HepG2 (cell line): ENCODE data around the gene EIF1AD. TPM values are rescaled to one million over a fixed set of nuclear protein-coding genes. Genes with fewer than 3 reads are reported as not detected.

ENCODE experiments used
- AKNA ChIP-seq: sonication (generic); formaldehyde crosslinking; IDR thresholded peaks from 2 replicates; pipeline ENCODE4 v1.4.0; 2020; ENCODE audit warnings: missing genetic modification reagents, borderline replicate concordance
- ARNT2 ChIP-seq: sonication (generic); formaldehyde crosslinking; IDR thresholded peaks from 2 replicates; pipeline ENCODE4 v1.8.0; 2022; ENCODE audit warnings: mild to moderate bottlenecking, low read depth, missing genetic modification reagents, moderate library complexity
- CBFB ChIP-seq: sonication (generic); formaldehyde crosslinking; IDR thresholded peaks from 2 replicates; pipeline ENCODE4 v1.4.0; 2020; ENCODE audit warnings: missing genetic modification reagents
- EP300 ChIP-seq, 3 experiments: sonication (generic) in 1 of 3; formaldehyde crosslinking in 1 of 3; IDR thresholded peaks; 2 replicates each; pipeline versions ENCODE4 v1.5.1 to v1.6.1; 2011 to 2020; ENCODE audit warnings: low read depth in 2 of 3, low read length in 2 of 3, borderline replicate concordance in 1 of 3, improper control_type of control experiment in 1 of 3, mild to moderate bottlenecking in 1 of 3, missing genetic modification reagents in 1 of 3, moderate library complexity in 1 of 3
- KMT2A ChIP-seq: sonication (generic); formaldehyde crosslinking; IDR thresholded peaks from 2 replicates; pipeline ENCODE4 v1.4.0; 2020; ENCODE audit warnings: missing genetic modification reagents
- MXI1 ChIP-seq: IDR thresholded peaks from 3 replicates; pipeline ENCODE4 v1.6.1; 2012; ENCODE audit warnings: low read depth, low read length, inconsistent platforms, borderline replicate concordance
- MYPOP ChIP-seq: sonication (generic); formaldehyde crosslinking; IDR thresholded peaks from 2 replicates; pipeline ENCODE4 v1.8.1; 2023; ENCODE audit warnings: mild to moderate bottlenecking, moderate library complexity, missing genetic modification reagents
- NFRKB ChIP-seq: fragments of 450-650 bp; IDR thresholded peaks from 2 replicates; pipeline ENCODE4 v1.6.1; 2017
- PHF20 ChIP-seq: sonication (generic); formaldehyde crosslinking; IDR thresholded peaks from 2 replicates; pipeline ENCODE4 v1.5.0; 2020; ENCODE audit warnings: mild to moderate bottlenecking, missing genetic modification reagents
- SNAPC5 ChIP-seq: sonication (generic); formaldehyde crosslinking; IDR thresholded peaks from 2 replicates; pipeline ENCODE4 v1.8.1; 2023; ENCODE audit warnings: mild to moderate bottlenecking, missing genetic modification reagents, borderline replicate concordance
- TARDBP ChIP-seq: sonication (generic); formaldehyde crosslinking; IDR thresholded peaks from 2 replicates; pipeline ENCODE4 v1.8.0; 2022; ENCODE audit warnings: mild to moderate bottlenecking, missing genetic modification reagents
- TP53 ChIP-seq: sonication (generic); formaldehyde crosslinking; conservative IDR thresholded peaks from 2 replicates; pipeline ENCODE4 v1.4.0; 2020; ENCODE audit warnings: missing genetic modification reagents
- ZBTB21 ChIP-seq: sonication (generic); formaldehyde crosslinking; IDR thresholded peaks from 2 replicates; pipeline ENCODE4 v1.4.0; 2020; ENCODE audit warnings: missing genetic modification reagents
- ZBTB42 ChIP-seq: sonication (generic); formaldehyde crosslinking; IDR thresholded peaks from 2 replicates; pipeline ENCODE4 v1.5.0; 2020; ENCODE audit warnings: mild to moderate bottlenecking, missing genetic modification reagents
- ZBTB7B ChIP-seq: sonication (generic); formaldehyde crosslinking; IDR thresholded peaks from 2 replicates; pipeline ENCODE4 v1.4.0; 2020; ENCODE audit warnings: missing genetic modification reagents
- ZKSCAN1 ChIP-seq: fragments of 150-350 bp; IDR thresholded peaks from 2 replicates; pipeline ENCODE4 v1.6.1; 2014; ENCODE audit warnings: low read length
- ZMAT3 ChIP-seq: sonication (generic); formaldehyde crosslinking; conservative IDR thresholded peaks from 2 replicates; pipeline ENCODE4 v1.7.0; 2021; ENCODE audit warnings: missing genetic modification reagents
- ZNF598 ChIP-seq: sonication (generic); formaldehyde crosslinking; IDR thresholded peaks from 2 replicates; pipeline ENCODE4 v1.5.1; 2020; ENCODE audit warnings: mild to moderate bottlenecking, missing genetic modification reagents, borderline replicate concordance
- ZNF615 ChIP-seq: sonication (generic); formaldehyde crosslinking; IDR thresholded peaks from 2 replicates; pipeline ENCODE4 v1.5.0; 2020; ENCODE audit warnings: mild to moderate bottlenecking, missing genetic modification reagents, borderline replicate concordance
- ZNF670 ChIP-seq: sonication (generic); formaldehyde crosslinking; IDR thresholded peaks from 2 replicates; pipeline ENCODE4 v1.8.0; 2022; ENCODE audit warnings: mild to moderate bottlenecking, missing genetic modification reagents, borderline replicate concordance
- ZNF770 ChIP-seq: sonication (generic); formaldehyde crosslinking; IDR thresholded peaks from 2 replicates; pipeline ENCODE4 v1.5.0; 2020; ENCODE audit warnings: mild to moderate bottlenecking, missing genetic modification reagents
- polyA plus RNA-seq, 8 experiments: library from polyadenylated mRNA; depleted of rRNA in 3 of 8; stranded (reverse) in 7 of 8; unstranded in 1 of 8; fragments of >200 nt; fragmentation: Illumina TruSeq in 4 of 8; extraction: Trizol in 4 of 8; gene quantifications; 2 replicates each; pipeline versions ENCODE4 v1.2.1 to v1.2.3, GENCODE V29; 2011 to 2016; ENCODE audit warnings: low read depth in 4 of 8, missing spikeins in 1 of 8, mixed read lengths in 1 of 8; ENCODE audit not compliant: insufficient read depth in 1 of 8
- total RNA-seq, 5 experiments: library from RNA; depleted of rRNA; stranded (reverse); fragments of >200 nt; fragmentation: Illumina TruSeq; extraction: Trizol; gene quantifications; 2 replicates each; pipeline ENCODE4 v1.2.3, GENCODE V29; 2016; ENCODE audit warnings: low read depth in 1 of 5

EIF1AD gene
- total and polyA plus RNA-seq, 2 of the 13 experiments (the other 11 are each of a cell fraction or from before 2014, with no cell fraction given) = 18.2 to 30.8 TPM

GRCh38 chr11:65961267-65962140 is 40.5 kb downstream of the EIF1AD start, which contains the start of gene SART1 (continued):
- TF ChIP-seq MYPOP (CRISPR knock-in tag) (no peak), ZNF670 (CRISPR knock-in tag) (no peak), MXI1 (peak; percentile 88; the same call in 2 of the 3 replicates), AKNA (CRISPR knock-in tag) (no peak), EP300 (IDR thresholded peaks at IDR 0.05; ENCODE audit: low read depth in 2 of 2, low read length in 2 of 2) (peak in 1 of 2 experiments; percentile 40; a peak in 2 of 4 replicates), EP300 (CRISPR knock-in tag; IDR thresholded peaks at IDR 0.05; ENCODE audit: borderline replicate concordance) (no peak), TP53 (no peak; the same call in 1 of the 2 replicates), ZMAT3 (CRISPR knock-in tag) (peak; percentile 41; the same call in 1 of the 2 replicates), CBFB (CRISPR knock-in tag) (peak; percentile 77; the same call in 1 of the 2 replicates), ZNF598 (CRISPR knock-in tag) (peak; percentile 89; the same call in 1 of the 2 replicates), TARDBP (CRISPR knock-in tag) (peak; percentile 48; the same call in 1 of the 2 replicates), NFRKB (no peak), PHF20 (CRISPR knock-in tag) (peak; percentile 97), ZNF615 (CRISPR knock-in tag) (no peak), ZBTB42 (CRISPR knock-in tag) (no peak), ZKSCAN1 (no peak), ZNF770 (no peak; the same call in none of the 2 replicates), ZBTB21 (CRISPR knock-in tag) (no peak), ZBTB7B (peak; percentile 77; the same call in 1 of the 2 replicates), KMT2A (CRISPR knock-in tag) (peak; percentile 82; the same call in 1 of the 2 replicates), ARNT2 (CRISPR knock-in tag) (peak; percentile 76), SNAPC5 (CRISPR knock-in tag) (no peak)
